OCI-LY7 (cell line): ENCODE results near the gene ZNF358. TPM values are rescaled to one million over a fixed set of nuclear protein-coding genes. Genes with fewer than 3 reads are reported as not detected.

Experiments
- BruUV-seq: library from RNA; stranded (reverse); fragments of 400-500 nt; replicated peaks from 2 replicates; lab custom pipeline; 2021; lab: Mats Ljungman, UMichigan
- CTCF ChIA-PET: fragments of 300-600 bp; sonication (Branson Sonifier 250); formaldehyde crosslinking; loops from one replicate; lab custom pipeline; 2022; ENCODE audit warnings: antibody characterized with exemption; ENCODE audit not compliant: unreplicated experiment; lab: Charles Lee
- POLR2A ChIA-PET: fragments of 300-600 bp; sonication (Branson Sonifier 250); formaldehyde crosslinking; loops from one replicate; lab custom pipeline; 2022; ENCODE audit warnings: antibody characterized with exemption; lab: Charles Lee
- DNase-seq: peaks from one replicate; pipeline ENCODE4 v3.0.0-alpha.2; 2015; ENCODE audit warnings: low spot score
- H2AFZ ChIP-seq: fragments of 200-600 bp; sonication (generic), shearing (Covaris generic); 2 replicates; pipeline ENCODE4 v1.6.1; 2014; ENCODE audit warnings: mild to moderate bottlenecking, antibody characterized with exemption, low read length, moderate library complexity
- H3K27ac ChIP-seq: fragments of 200-600 bp; sonication (generic); 2 replicates; pipeline ENCODE4 v1.5.1; 2014; ENCODE audit warnings: mixed run types, low read depth, mild to moderate bottlenecking, moderate library complexity, low read length, inconsistent platforms; ENCODE audit not compliant: poor library complexity, severe bottlenecking
- H3K36me3 ChIP-seq: fragments of 200-600 bp; sonication (generic); 2 replicates; pipeline ENCODE4 v1.6.1; 2014; ENCODE audit warnings: mild to moderate bottlenecking, antibody characterized with exemption, low read length, moderate library complexity, mixed read lengths; ENCODE audit not compliant: insufficient read depth
- H3K4me1 ChIP-seq: fragments of 200-600 bp; sonication (generic); 2 replicates; pipeline ENCODE4 v1.5.1; 2014; ENCODE audit warnings: mild to moderate bottlenecking, low read length; ENCODE audit not compliant: insufficient read depth, poor library complexity, severe bottlenecking
- H3K4me2 ChIP-seq: fragments of 200-600 bp; sonication (generic); 2 replicates; pipeline ENCODE4 v1.6.1; 2014; ENCODE audit warnings: mild to moderate bottlenecking, low read length
- H3K4me3 ChIP-seq: fragments of 200-600 bp; sonication (generic); 2 replicates; pipeline ENCODE4 v1.5.1; 2014; ENCODE audit warnings: mild to moderate bottlenecking, low read depth, low read length; ENCODE audit not compliant: poor library complexity, severe bottlenecking
- H3K79me2 ChIP-seq: fragments of 200-600 bp; sonication (generic); 2 replicates; pipeline ENCODE4 v1.6.1; 2016; ENCODE audit warnings: low read depth, mild to moderate bottlenecking, low read length, moderate library complexity, mixed read lengths; ENCODE audit not compliant: insufficient read depth
- H3K9me2 ChIP-seq: fragments of 200-600 bp; sonication (generic); 2 replicates; pipeline ENCODE4 v1.6.1; 2016; ENCODE audit warnings: mild to moderate bottlenecking, low read length, mixed read lengths; ENCODE audit not compliant: insufficient read depth
- H3K9me3 ChIP-seq: fragments of 200-600 bp; sonication (generic); 2 replicates; pipeline ENCODE4 v1.6.1; 2014; ENCODE audit warnings: mild to moderate bottlenecking, mixed run types, low read length, mixed read lengths
- H4K20me1 ChIP-seq: fragments of 200-600 bp; sonication (generic); 2 replicates; pipeline ENCODE4 v1.6.1; 2014; ENCODE audit warnings: mild to moderate bottlenecking, antibody characterized with exemption, low read length, moderate library complexity, mixed read lengths; ENCODE audit not compliant: insufficient read depth
- CTCF ChIP-seq: fragments of 200-600 bp; sonication (generic); conservative IDR thresholded peaks from 2 replicates; pipeline ENCODE4 v1.5.1; 2014; ENCODE audit warnings: mild to moderate bottlenecking, antibody characterized with exemption, low read length, moderate library complexity, mixed read lengths
- EZH2phosphoT487 ChIP-seq: fragments of 200-600 bp; sonication (generic); IDR thresholded peaks from 2 replicates; pipeline ENCODE4 v1.6.1; 2018; ENCODE audit warnings: low read depth, borderline replicate concordance, mild to moderate bottlenecking, mixed run types, antibody characterized with exemption, low read length, moderate library complexity, mixed read lengths
- intact Hi-C: fragments of 100-400 bp; cut with micrococcal nuclease; formaldehyde crosslinking; loops from one replicate; pipeline ENCODE4 v1.10.0; 2022; ENCODE audit not compliant: unreplicated experiment
- total RNA-seq, 2 experiments: library from RNA; depleted of rRNA in 1 of 2; stranded (reverse); fragments of >200 nt in 1 of 2; shearing (Covaris generic) in 1 of 2; gene quantifications; 2 replicates each; pipeline ENCODE4 v1.2.3, GENCODE V29; 2014 to 2022

The ZNF358 gene
- total RNA-seq, 2 experiments from 2014 or later: not detected

GRCh38 chr19:7475665-7476064, 40.2 kb upstream of the ZNF358 start:
- H3K79me2 ChIP-seq: no peaks in the 10 kb centered on the region
- H3K9me3 ChIP-seq: no peaks in the 10 kb centered on the region
- H2AFZ ChIP-seq: no peak overlapping the region
- DNase-seq: no peak
- H3K4me2 ChIP-seq: no peak overlapping the region
- ChIA-PET POLR2A (no interaction called here), CTCF (interaction anchor here (0.6 kb wide), 1 partner anchor 20 kb away, joined by 3 read pairs; no protein-coding TSS in a partner anchor)
- peaks cover 7% of the 10 kb centered on the region for H3K4me1 ChIP-seq
- peaks cover 36% of the 10 kb centered on the region for H3K36me3 ChIP-seq
- intact Hi-C loops: no loop called here
- TF ChIP-seq EZH2phosphoT487 (no peak), CTCF (no peak)
- H3K9me2 ChIP-seq: no peaks in the 10 kb centered on the region
- H3K4me3 ChIP-seq: no peak overlapping the region
- H4K20me1 ChIP-seq: no peaks in the 10 kb centered on the region
- H3K27ac ChIP-seq: no peak overlapping the region
- no TSS peak for BruUV-seq

GRCh38 chr19:7476241-7476640, 39.7 kb upstream of the ZNF358 start:
- Histone ChIP-seq H3K4me3 (no peak overlapping the region), H3K79me2 (no peaks in the 10 kb centered on the region), H3K4me2 (no peak overlapping the region), H3K4me1 (peaks cover 7% of the 10 kb centered on the region), H3K9me2 (no peaks in the 10 kb centered on the region), H3K9me3 (no peaks in the 10 kb centered on the region), H3K27ac (no peak overlapping the region), H4K20me1 (no peaks in the 10 kb centered on the region), H3K36me3 (peaks cover 30% of the 10 kb centered on the region), H2AFZ (no peak overlapping the region)
- ChIA-PET POLR2A (no interaction called here), CTCF (interaction anchor here (0.6 kb wide), 1 partner anchor 21 kb away, joined by 3 read pairs; no protein-coding TSS in a partner anchor)
- TF ChIP-seq CTCF (no peak), EZH2phosphoT487 (no peak)
- BruUV-seq: no TSS peak
- DNase-seq: no peak
- intact Hi-C loops: no loop called here

DNA sequence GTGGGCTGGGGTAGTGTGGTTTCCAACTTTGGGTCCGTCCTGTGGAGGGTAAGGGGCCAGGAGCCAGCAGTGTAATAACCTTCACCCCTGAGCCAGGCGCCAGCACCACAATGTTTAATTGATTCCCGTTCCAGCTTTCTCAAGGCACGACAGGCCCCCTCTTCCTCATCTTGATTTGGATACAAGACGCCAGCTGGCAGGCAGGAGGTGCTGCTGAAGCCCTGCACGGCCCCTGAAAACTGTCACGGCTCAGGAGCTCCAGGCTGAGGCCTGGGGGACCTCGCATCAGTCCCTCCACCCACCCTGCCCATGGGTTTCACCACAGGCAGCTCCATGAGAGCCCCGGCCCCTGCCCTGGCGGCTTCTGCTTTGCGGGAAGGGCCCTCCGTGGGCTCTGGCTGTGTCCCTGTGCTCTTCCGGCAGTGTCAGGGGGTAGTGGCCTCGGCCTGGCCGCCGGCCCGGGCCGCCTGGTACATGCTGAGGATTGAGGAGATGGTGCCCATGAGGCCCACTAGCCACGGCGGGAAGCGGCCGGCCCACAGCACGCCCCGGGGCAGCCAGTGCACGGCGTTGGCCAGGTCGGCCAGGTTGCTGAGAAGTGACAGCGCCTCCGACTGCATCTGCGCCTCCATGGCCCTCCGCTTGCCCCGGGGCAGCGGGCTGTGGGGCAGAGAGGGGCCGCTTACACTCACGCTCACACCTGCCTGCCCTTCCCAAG, 39.0 kb upstream of the ZNF358 start:
- BruUV-seq: no TSS peak
- H3K79me2 ChIP-seq: no peaks in the 10 kb centered on the region
- ChIA-PET POLR2A (no interaction called here), CTCF (no interaction called here)
- H3K4me2 ChIP-seq: no peak overlapping the region
- H3K9me3 ChIP-seq: no peaks in the 10 kb centered on the region
- intact Hi-C loops: no loop called here
- no peak overlapping the region for H2AFZ ChIP-seq
- H3K4me1 ChIP-seq: peaks cover 7% of the 10 kb centered on the region
- DNase-seq: no peak
- H3K27ac ChIP-seq: no peak overlapping the region
- H3K36me3 ChIP-seq: peaks cover 23% of the 10 kb centered on the region
- H3K9me2 ChIP-seq: no peaks in the 10 kb centered on the region
- no peak for TF ChIP-seq CTCF
- no peak for TF ChIP-seq EZH2phosphoT487
- H4K20me1 ChIP-seq: no peaks in the 10 kb centered on the region
- H3K4me3 ChIP-seq: no peak overlapping the region
